K562 (cell line): ENCODE measurements around the gene TSHZ1.

Experiments
- CBX5 ChIP-seq: IDR thresholded peaks from 2 replicates; pipeline ENCODE4 v1.6.1; 2014; ENCODE audit warnings: low read depth, borderline replicate concordance
- CEBPB ChIP-seq: fragments of 450-650 bp; IDR thresholded peaks from 2 replicates; pipeline ENCODE4 v1.6.1; 2016; ENCODE audit warnings: missing genetic modification characterization, missing compliant biosample characterization
- CTCF ChIP-seq, 3 experiments: IDR thresholded peaks in 2 of 3; conservative IDR thresholded peaks in 1 of 3; 2 replicates each; pipeline ENCODE4 v1.5.1; 2011 to 2012; ENCODE audit warnings: low read length in 3 of 3, mild to moderate bottlenecking in 3 of 3, control low read depth in 2 of 3, improper control_type of control experiment in 1 of 3, inconsistent platforms in 1 of 3, low read depth in 1 of 3, mixed read lengths in 1 of 3, moderate library complexity in 1 of 3; ENCODE audit not compliant: insufficient read depth in 2 of 3
- E2F1 ChIP-seq: sonication (generic); formaldehyde crosslinking; IDR thresholded peaks from 2 replicates; pipeline ENCODE4 v1.8.1; 2023; ENCODE audit warnings: mild to moderate bottlenecking, missing genetic modification reagents, moderate library complexity
- FIP1L1 ChIP-seq: fragments of 200-400 bp; formaldehyde crosslinking; IDR thresholded peaks from 2 replicates; pipeline ENCODE4 v1.6.1; 2018; ENCODE audit warnings: mild to moderate bottlenecking, low read depth, low read length; ENCODE audit not compliant: poor library complexity, severe bottlenecking
- HDGF ChIP-seq: fragments of 450-650 bp; IDR thresholded peaks from 2 replicates; pipeline ENCODE4 v1.6.1; 2016
- NR1H2 ChIP-seq: sonication (generic); formaldehyde crosslinking; IDR thresholded peaks from 2 replicates; pipeline ENCODE4 v1.4.0; 2020; ENCODE audit warnings: mild to moderate bottlenecking, missing genetic modification reagents
- POLR2AphosphoS5 ChIP-seq: IDR thresholded peaks from 2 replicates; pipeline ENCODE4 v1.6.1; 2011; ENCODE audit warnings: mild to moderate bottlenecking, low read depth, low read length, moderate library complexity; ENCODE audit not compliant: control insufficient read depth, insufficient read depth
- SP2 ChIP-seq: IDR thresholded peaks from 2 replicates; pipeline ENCODE4 v1.6.1; 2011; ENCODE audit warnings: mild to moderate bottlenecking, low read depth, low read length, moderate library complexity; ENCODE audit not compliant: poor library complexity, severe bottlenecking; ENCODE audit errors: extremely low read depth
- ZNF609 ChIP-seq: sonication (generic); formaldehyde crosslinking; IDR thresholded peaks from 2 replicates; pipeline ENCODE4 v1.8.1; 2023; ENCODE audit warnings: missing genetic modification reagents, mild to moderate bottlenecking, borderline replicate concordance

- TF ChIP-seq CBX5 (no peak), POLR2AphosphoS5 (no peak), SP2 (no peak), FIP1L1 (no peak), NR1H2 (no peak), HDGF (no peak), E2F1 (no peak), CTCF (IDR thresholded peaks at IDR 0.05 in 2 of 3, conservative IDR thresholded peaks at IDR 0.05 in 1 of 3; ENCODE audit: insufficient read depth in 2 of 3, low read depth in 1 of 3, low read length in 3 of 3) (no peak), ZNF609 (no peak), CEBPB (tag) (no peak)
These were observed 51.9 kb downstream of the TSHZ1 start for GRCh38 chr18:75262511-75262910.
